Vagina (tissue), 2 donors: Measurements from ENCODE around the gene IFNGR1. TPM values are rescaled to one million over a fixed set of nuclear protein-coding genes. Genes with fewer than 3 reads are reported as not detected.

ENCODE experiments used
- DNase-seq, 2 donors: peaks; one replicate each; pipeline ENCODE4 v3.0.0-alpha.2; 2017; ENCODE audit errors: extremely low spot score in 2 of 2
- H3K27ac ChIP-seq: fragments of 200-600 bp; sonication (generic); one replicate; pipeline ENCODE4 v1.5.1; 2019
- H3K27me3 ChIP-seq: fragments of 200-600 bp; sonication (generic); one replicate; pipeline ENCODE4 v1.5.1; 2019
- H3K36me3 ChIP-seq, 2 donors: fragments of 200-600 bp; sonication (generic); one replicate each; pipeline ENCODE4 v1.5.1; 2017 to 2019
- H3K4me1 ChIP-seq: fragments of 200-600 bp; sonication (generic); one replicate; pipeline ENCODE4 v1.5.1; 2019
- H3K4me3 ChIP-seq, 2 donors: fragments of 200-600 bp; sonication (generic); 1 replicate in 1 of 2; 2 replicates in 1 of 2; pipeline ENCODE4 v1.5.1; 2016 to 2019
- H3K9me3 ChIP-seq: fragments of 200-600 bp; sonication (generic); one replicate; pipeline ENCODE4 v1.5.1; 2019
- POLR2A ChIP-seq, 2 donors: fragments of 450-650 bp; IDR thresholded peaks; one replicate each; pipeline ENCODE4 v1.6.1; 2017; ENCODE audit warnings: antibody characterized with exemption in 2 of 2, mild to moderate bottlenecking in 2 of 2, moderate library complexity in 2 of 2
- POLR2AphosphoS5 ChIP-seq, 2 donors: sonication (generic); formaldehyde crosslinking; IDR thresholded peaks; one replicate each; pipeline ENCODE4 v1.9.0; 2017; ENCODE audit warnings: antibody characterized with exemption in 2 of 2, mild to moderate bottlenecking in 2 of 2, low read depth in 1 of 2; ENCODE audit not compliant: insufficient read depth in 1 of 2
- intact Hi-C: fragments of 100-400 bp; cut with DNase I; formaldehyde crosslinking; loops from one replicate; pipeline ENCODE4 v1.15.1; 2023
- total RNA-seq: library from RNA; depleted of rRNA; stranded (reverse); fragments of >200 nt; gene quantifications from one replicate; pipeline ENCODE4 v1.2.3, GENCODE V29; 2016
- TF ChIP-seq, protein P1 (sequence below), 3 experiments: fragments of 450-650 bp in 2 of 3; fragments of 200-600 bp in 1 of 3; sonication (generic) in 1 of 3; IDR thresholded peaks; one replicate each; pipeline ENCODE4 v1.5.1; 2017 to 2019; ENCODE audit warnings: antibody characterized with exemption in 3 of 3, mild to moderate bottlenecking in 2 of 3, moderate library complexity in 2 of 3

Gene IFNGR1
- total RNA-seq, 1 donor from 2014 or later = 76.6 TPM

DNA sequence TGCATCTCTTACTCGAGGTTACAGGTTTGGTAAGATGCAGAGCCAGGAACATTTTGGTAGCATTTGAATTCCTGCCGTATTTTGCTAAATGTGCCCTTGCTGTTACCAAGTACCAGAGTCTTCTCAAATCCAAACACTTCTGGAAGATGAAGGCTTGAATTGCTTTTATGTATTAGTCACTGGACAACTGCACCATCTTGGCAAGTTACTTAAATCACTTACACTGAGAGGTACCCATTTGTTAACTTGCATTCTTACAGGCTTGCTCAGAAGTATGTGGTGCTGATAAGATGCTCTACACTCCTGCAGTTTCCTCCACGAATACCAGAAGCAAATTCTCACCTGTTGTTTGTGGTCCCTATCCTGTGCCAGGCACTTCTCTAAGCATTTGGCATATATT, 58.4 kb downstream of the IFNGR1 start:
- H3K9me3 ChIP-seq = no peaks in the 10 kb centered on the region
- H3K4me3 ChIP-seq = no peak overlapping the region
- intact Hi-C loops = no loop called here
- no peak overlapping the region for H3K27ac ChIP-seq
- H3K36me3 ChIP-seq = no peaks in the 10 kb centered on the region
- H3K4me1 ChIP-seq = peaks cover 17% of the 10 kb centered on the region
- DNase-seq = no peak
- no peaks in the 10 kb centered on the region for H3K27me3 ChIP-seq
- TF ChIP-seq POLR2AphosphoS5 (IDR thresholded peaks at IDR 0.05; ENCODE audit: insufficient read depth in 1 of 2, low read depth in 1 of 2) = no peak
- TF ChIP-seq, protein P1, sequence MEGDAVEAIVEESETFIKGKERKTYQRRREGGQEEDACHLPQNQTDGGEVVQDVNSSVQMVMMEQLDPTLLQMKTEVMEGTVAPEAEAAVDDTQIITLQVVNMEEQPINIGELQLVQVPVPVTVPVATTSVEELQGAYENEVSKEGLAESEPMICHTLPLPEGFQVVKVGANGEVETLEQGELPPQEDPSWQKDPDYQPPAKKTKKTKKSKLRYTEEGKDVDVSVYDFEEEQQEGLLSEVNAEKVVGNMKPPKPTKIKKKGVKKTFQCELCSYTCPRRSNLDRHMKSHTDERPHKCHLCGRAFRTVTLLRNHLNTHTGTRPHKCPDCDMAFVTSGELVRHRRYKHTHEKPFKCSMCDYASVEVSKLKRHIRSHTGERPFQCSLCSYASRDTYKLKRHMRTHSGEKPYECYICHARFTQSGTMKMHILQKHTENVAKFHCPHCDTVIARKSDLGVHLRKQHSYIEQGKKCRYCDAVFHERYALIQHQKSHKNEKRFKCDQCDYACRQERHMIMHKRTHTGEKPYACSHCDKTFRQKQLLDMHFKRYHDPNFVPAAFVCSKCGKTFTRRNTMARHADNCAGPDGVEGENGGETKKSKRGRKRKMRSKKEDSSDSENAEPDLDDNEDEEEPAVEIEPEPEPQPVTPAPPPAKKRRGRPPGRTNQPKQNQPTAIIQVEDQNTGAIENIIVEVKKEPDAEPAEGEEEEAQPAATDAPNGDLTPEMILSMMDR (IDR thresholded peaks at IDR 0.05) = no peak
- TF ChIP-seq POLR2A (IDR thresholded peaks at IDR 0.05) = no peak

DNA sequence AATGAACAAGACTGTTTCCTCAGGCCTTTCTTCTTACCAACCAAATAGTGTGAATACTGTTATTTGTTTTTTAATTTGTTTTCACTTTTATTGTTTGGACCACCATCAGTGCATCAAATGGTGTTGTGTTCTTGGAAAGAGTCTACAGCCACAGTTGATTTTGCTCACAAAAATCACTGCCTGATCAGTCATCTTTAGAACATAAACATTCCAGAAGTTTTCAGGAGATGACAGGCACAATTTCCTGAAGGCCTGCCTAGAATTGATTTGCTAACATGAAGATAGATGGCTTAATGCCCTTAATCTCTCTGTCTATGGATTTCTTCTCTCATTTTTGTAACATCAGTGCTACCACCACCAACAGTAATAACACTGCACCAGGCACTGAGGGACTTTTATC, 59.3 kb downstream of the IFNGR1 start:
- DNase-seq = no peak
- no peaks in the 10 kb centered on the region for H3K27me3 ChIP-seq
- intact Hi-C loops = no loop called here
- H3K4me3 ChIP-seq = no peak overlapping the region
- H3K36me3 ChIP-seq = no peaks in the 10 kb centered on the region
- no peaks in the 10 kb centered on the region for H3K9me3 ChIP-seq
- H3K4me1 ChIP-seq = peaks cover 17% of the 10 kb centered on the region
- no peak overlapping the region for H3K27ac ChIP-seq
- no peak for TF ChIP-seq POLR2A (IDR thresholded peaks at IDR 0.05)
- TF ChIP-seq, protein P1 (IDR thresholded peaks at IDR 0.05) = no peak
- no peak for TF ChIP-seq POLR2AphosphoS5 (IDR thresholded peaks at IDR 0.05; ENCODE audit: insufficient read depth in 1 of 2, low read depth in 1 of 2)

DNA sequence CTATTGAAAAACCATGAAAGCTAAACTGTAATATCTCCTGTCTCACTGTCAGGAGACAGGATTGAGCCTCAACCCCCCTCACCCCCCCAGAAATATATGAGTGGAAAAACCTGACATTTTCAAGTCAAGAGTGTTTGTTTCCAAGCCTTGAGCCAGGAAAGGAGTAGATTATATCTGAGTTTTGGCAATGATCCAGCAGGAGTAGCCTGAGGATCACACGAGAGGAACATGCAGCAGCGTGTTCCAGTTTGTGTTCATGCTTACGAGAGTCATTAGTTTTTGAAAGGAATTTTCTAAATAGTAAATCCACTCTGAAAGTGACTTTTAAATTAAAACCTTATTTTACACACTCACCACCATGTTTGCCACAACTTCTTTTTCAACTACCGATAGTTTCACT, 61.6 kb downstream of the IFNGR1 start:
- intact Hi-C loops = no loop called here
- H3K9me3 ChIP-seq = no peaks in the 10 kb centered on the region
- H3K4me1 ChIP-seq = peaks cover 17% of the 10 kb centered on the region
- no peak overlapping the region for H3K4me3 ChIP-seq
- TF ChIP-seq POLR2A (IDR thresholded peaks at IDR 0.05) (no peak), POLR2AphosphoS5 (IDR thresholded peaks at IDR 0.05; ENCODE audit: insufficient read depth in 1 of 2, low read depth in 1 of 2) (no peak)
- TF ChIP-seq, protein P1 (IDR thresholded peaks at IDR 0.05) = no peak
- no peak overlapping the region for H3K27ac ChIP-seq
- H3K27me3 ChIP-seq = no peaks in the 10 kb centered on the region
- no peaks in the 10 kb centered on the region for H3K36me3 ChIP-seq
- no peak for DNase-seq

DNA sequence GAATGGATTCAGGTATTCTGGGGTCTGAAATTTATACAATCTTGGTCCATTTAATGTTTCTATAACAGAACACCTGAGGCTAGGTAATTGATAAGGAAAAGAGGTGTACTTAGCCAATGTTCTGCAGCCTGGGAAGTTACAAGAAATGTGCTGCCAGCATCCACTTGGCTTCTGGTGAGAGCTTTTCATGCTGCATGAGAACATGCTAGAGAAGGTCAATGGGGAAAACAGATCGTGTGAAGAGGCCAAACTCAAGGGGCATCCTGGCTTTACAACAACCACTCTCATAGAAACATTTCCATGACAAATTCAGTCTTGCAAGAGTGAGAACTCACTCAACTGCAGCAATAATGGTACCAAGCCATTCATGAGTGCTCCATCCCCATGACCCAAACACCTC, 62.5 kb downstream of the IFNGR1 start:
- peaks cover 17% of the 10 kb centered on the region for H3K4me1 ChIP-seq
- no peaks in the 10 kb centered on the region for H3K9me3 ChIP-seq
- no peaks in the 10 kb centered on the region for H3K27me3 ChIP-seq
- no peak overlapping the region for H3K4me3 ChIP-seq
- intact Hi-C loops = no loop called here
- TF ChIP-seq, protein P1 (IDR thresholded peaks at IDR 0.05) = no peak
- no peak for TF ChIP-seq POLR2A (IDR thresholded peaks at IDR 0.05)
- TF ChIP-seq POLR2AphosphoS5 (IDR thresholded peaks at IDR 0.05; ENCODE audit: insufficient read depth in 1 of 2, low read depth in 1 of 2) = no peak
- no peak overlapping the region for H3K27ac ChIP-seq
- DNase-seq = no peak
- no peaks in the 10 kb centered on the region for H3K36me3 ChIP-seq

DNA sequence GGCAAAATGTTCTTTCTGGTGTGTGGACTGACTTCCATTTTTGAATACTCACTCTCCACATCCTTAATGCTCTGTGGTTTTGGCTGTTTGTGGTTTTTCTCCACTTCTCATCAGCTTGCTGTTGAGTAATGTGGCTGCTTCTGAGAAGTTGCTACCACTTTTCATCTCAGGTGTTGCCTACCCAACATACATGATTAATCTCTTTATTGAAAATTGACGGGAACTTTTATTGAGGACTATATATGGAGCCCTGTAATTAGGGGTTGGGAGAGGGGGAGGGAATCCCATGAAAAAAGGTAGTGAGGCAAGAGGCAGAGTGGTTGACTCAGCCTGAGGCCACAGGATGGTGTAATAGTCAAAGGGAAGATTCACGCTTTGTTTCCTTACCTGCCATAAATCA, 63.4 kb downstream of the IFNGR1 start:
- no peak for DNase-seq
- TF ChIP-seq, protein P1 (IDR thresholded peaks at IDR 0.05) = no peak
- TF ChIP-seq POLR2AphosphoS5 (IDR thresholded peaks at IDR 0.05; ENCODE audit: insufficient read depth in 1 of 2, low read depth in 1 of 2) (no peak), POLR2A (IDR thresholded peaks at IDR 0.05) (no peak)
- Histone ChIP-seq H3K4me1 (peaks cover 17% of the 10 kb centered on the region), H3K27me3 (no peaks in the 10 kb centered on the region), H3K4me3 (no peak overlapping the region), H3K9me3 (no peaks in the 10 kb centered on the region), H3K36me3 (no peaks in the 10 kb centered on the region), H3K27ac (no peak overlapping the region)
- intact Hi-C loops = no loop called here
